Sigmoid colon (tissue), 7 donors: ENCODE results near the gene PDE4DIP. TPM values are rescaled to one million over a fixed set of nuclear protein-coding genes. Genes with fewer than 3 reads are reported as not detected.
"Not testable (repeated sequence)": the region's sequence is repeated elsewhere in the genome, so short reads cannot be mapped to it uniquely, and the experiment has no call there.

Experiments
- DNase-seq: peaks from one replicate; pipeline ENCODE4 v3.0.0-alpha.2; 2019
- H3K27ac ChIP-seq, 4 donors: fragments of 200-600 bp; sonication (generic); one replicate each; pipeline ENCODE4 v1.5.1; 2016 to 2019; ENCODE audit warnings: mild to moderate bottlenecking in 1 of 4
- H3K27me3 ChIP-seq, 3 donors: fragments of 200-600 bp; sonication (generic); one replicate each; pipeline ENCODE4 v1.5.1; 2019; ENCODE audit warnings: mild to moderate bottlenecking in 1 of 3
- H3K36me3 ChIP-seq, 4 donors: fragments of 200-600 bp; sonication (generic); one replicate each; pipeline ENCODE4 v1.5.1; 2016 to 2019
- H3K4me1 ChIP-seq, 4 donors: fragments of 200-600 bp; sonication (generic); one replicate each; pipeline ENCODE4 v1.5.1; 2017 to 2019
- H3K4me3 ChIP-seq, 4 donors: fragments of 200-600 bp; sonication (generic); one replicate each; pipeline ENCODE4 v1.5.1; 2017 to 2019; ENCODE audit warnings: mild to moderate bottlenecking in 2 of 4, moderate library complexity in 1 of 4
- H3K9me3 ChIP-seq, 4 donors: fragments of 200-600 bp in 3 of 4; sonication (generic) in 3 of 4; one replicate each; pipeline versions ENCODE4 v1.5.1 to v1.6.1; 2013 to 2019
- WGBS, 2 donors: extraction: QIAGEN DNeasy Blood & Tissue Kit; methylation state at CpG; one replicate each; pipeline ENCODE4 v1.1.7; 2013; 5-methylcytosine and 5-hydroxymethylcytosine counted together
- intact Hi-C: fragments of 100-400 bp; cut with DNase I; formaldehyde crosslinking; loops from one replicate; pipeline ENCODE4 v1.15.1; 2023
- polyA plus RNA-seq, 3 donors: library from polyadenylated mRNA; stranded (reverse); fragments of 200-250 nt; gene quantifications; one replicate each; pipeline ENCODE4 v1.2.3, GENCODE V29; 2013
- total RNA-seq, 4 donors: library from RNA; depleted of rRNA; stranded (reverse); fragments of >200 nt; gene quantifications; one replicate each; pipeline ENCODE4 v1.1.0, GENCODE V29; 2016
- donor health status: healthy with polysubstance abuse.
- donor health status: Bipolar disorder and iron deficiency.
- donor health status: healthy.

PDE4DIP gene
- total and polyA plus RNA-seq, 7 donors: 16.8 to 59.5 (median 29.0) TPM

GRCh38 chr1:148851684-148852083, 7.5 kb downstream of the PDE4DIP start:
- H3K36me3 ChIP-seq, H3K9me3 ChIP-seq, H3K27me3 ChIP-seq, DNase-seq, H3K4me3 ChIP-seq, H3K27ac ChIP-seq, H3K4me1 ChIP-seq, intact Hi-C loops: not testable (repeated sequence)
- no CpG with 5 or more reads among the region's 2 CpGs for WGBS, 2 donors

GRCh38 chr1:148853363-148853762, 9.1 kb downstream of the PDE4DIP start:
- intact Hi-C loops, H3K9me3 ChIP-seq, H3K27me3 ChIP-seq, H3K36me3 ChIP-seq, H3K4me1 ChIP-seq, DNase-seq, H3K27ac ChIP-seq, H3K4me3 ChIP-seq: not testable (repeated sequence)
- no CpG with 5 or more reads among the region's 5 CpGs for WGBS, 2 donors

GRCh38 chr1:148854063-148854462, 9.8 kb downstream of the PDE4DIP start:
- H3K36me3 ChIP-seq, intact Hi-C loops, DNase-seq, H3K4me3 ChIP-seq, H3K9me3 ChIP-seq, H3K4me1 ChIP-seq, H3K27me3 ChIP-seq, H3K27ac ChIP-seq: not testable (repeated sequence)
- no CpG with 5 or more reads among the region's 6 CpGs for WGBS, 2 donors

GRCh38 chr1:148855367-148855766, 11.1 kb downstream of the PDE4DIP start:
- H3K36me3 ChIP-seq, H3K4me1 ChIP-seq, intact Hi-C loops, H3K9me3 ChIP-seq, DNase-seq, H3K27me3 ChIP-seq, H3K4me3 ChIP-seq, H3K27ac ChIP-seq: not testable (repeated sequence)
- WGBS, 2 donors: 100% methylated on average over 1 of the region's 5 CpGs

- intact Hi-C loops, H3K4me3 ChIP-seq, H3K27ac ChIP-seq, H3K4me1 ChIP-seq, H3K9me3 ChIP-seq, DNase-seq, H3K27me3 ChIP-seq, H3K36me3 ChIP-seq: not testable (repeated sequence)
- no CpG with 5 or more reads among the region's 2 CpGs for WGBS, 2 donors
These were observed 15.8 kb downstream of the PDE4DIP start for GRCh38 chr1:148860049-148860448.

- H3K27ac ChIP-seq, H3K4me1 ChIP-seq, H3K27me3 ChIP-seq, H3K36me3 ChIP-seq, DNase-seq, intact Hi-C loops, H3K4me3 ChIP-seq, H3K9me3 ChIP-seq: not testable (repeated sequence)
- WGBS, 2 donors: no CpG with 5 or more reads among the region's 6 CpGs
These were observed 16.5 kb downstream of the PDE4DIP start for GRCh38 chr1:148860579-148861259.

- H3K27ac ChIP-seq, DNase-seq, H3K9me3 ChIP-seq, H3K4me1 ChIP-seq, H3K27me3 ChIP-seq, intact Hi-C loops, H3K36me3 ChIP-seq, H3K4me3 ChIP-seq: not testable (repeated sequence)
- no CpG with 5 or more reads among the region's 3 CpGs for WGBS, 2 donors
These were observed 18.4 kb downstream of the PDE4DIP start for GRCh38 chr1:148862590-148862989.

- H3K27ac ChIP-seq, H3K36me3 ChIP-seq, H3K9me3 ChIP-seq, intact Hi-C loops, H3K4me1 ChIP-seq, DNase-seq, H3K27me3 ChIP-seq, H3K4me3 ChIP-seq: not testable (repeated sequence)
- no CpG with 5 or more reads among the region's 6 CpGs for WGBS, 2 donors
These were observed 24.9 kb downstream of the PDE4DIP start for GRCh38 chr1:148868924-148869633.

GRCh38 chr1:148869634-148869961, 25.4 kb downstream of the PDE4DIP start:
- H3K9me3 ChIP-seq, H3K36me3 ChIP-seq, H3K27ac ChIP-seq, H3K4me3 ChIP-seq, H3K4me1 ChIP-seq, intact Hi-C loops, H3K27me3 ChIP-seq, DNase-seq: not testable (repeated sequence)
- whole genome bisulfite sequencing, 2 donors: 50% methylated on average over 1 of the region's 1 CpG; no CpG with 5 or more reads in 1 of the 2 donors

- H3K27me3 ChIP-seq, H3K4me1 ChIP-seq, H3K9me3 ChIP-seq, H3K36me3 ChIP-seq, H3K4me3 ChIP-seq, DNase-seq, intact Hi-C loops, H3K27ac ChIP-seq: not testable (repeated sequence)
- WGBS, 2 donors: 57 to 71% methylated on average over 1 of the region's 5 CpGs
These were observed 30.5 kb downstream of the PDE4DIP start for GRCh38 chr1:148874408-148875388.

- H3K4me3 ChIP-seq, H3K27ac ChIP-seq, H3K27me3 ChIP-seq, intact Hi-C loops, H3K36me3 ChIP-seq, DNase-seq, H3K4me1 ChIP-seq, H3K9me3 ChIP-seq: not testable (repeated sequence)
- WGBS, 2 donors: no CpG with 5 or more reads among the region's 2 CpGs
These were observed 35.7 kb downstream of the PDE4DIP start for GRCh38 chr1:148879812-148880416.

- H3K27ac ChIP-seq, H3K27me3 ChIP-seq, intact Hi-C loops, H3K9me3 ChIP-seq, H3K4me3 ChIP-seq, DNase-seq, H3K4me1 ChIP-seq, H3K36me3 ChIP-seq: not testable (repeated sequence)
- no CpG with 5 or more reads among the region's 1 CpG for WGBS, 2 donors
These were observed 37.0 kb downstream of the PDE4DIP start for GRCh38 chr1:148881261-148881660.
